Right ventricle myocardium superior (tissue), 1 donor: ENCODE results near the gene BEST2. TPM values are rescaled to one million over a fixed set of nuclear protein-coding genes. Genes with fewer than 3 reads are reported as not detected.
A peak's percentile ranks its signal among the peaks of the same experiment; 100 is the strongest.
"Not testable (repeated sequence)": the region's sequence is repeated elsewhere in the genome, so short reads cannot be mapped to it uniquely, and the experiment has no call there.

Experiments used
- ATAC-seq: fragments of 200-7000 bp; cut with Tn5 transposase; one replicate; pipeline ENCODE4 v1.9.1; 2020; ENCODE audit warnings: mild to moderate bottlenecking; ENCODE audit not compliant: poor library complexity
- DNase-seq: peaks from one replicate; pipeline ENCODE4 v3.0.0-alpha.2; 2020
- intact Hi-C: fragments of 100-400 bp; cut with DNase I; formaldehyde crosslinking; loops from one replicate; pipeline ENCODE4 v1.11.2; 2022
- total RNA-seq: library from RNA; stranded (reverse); fragmentation: NEBNext Ultra II Directional; extraction: Animal tissue kit (Norgen Biotek cat#: 25700); gene quantifications from one replicate; pipeline ENCODE4 v1.2.1, GENCODE V29; 2021
- donor health status: DM: no; HTN: yes; CAD: no; lungs with severe emphysema.

Gene BEST2
- total RNA-seq, 1 donor from 2014 or later, result not detected

GRCh38 chr19:12792051-12792852 is 40.7 kb downstream of the BEST2 start:
- ATAC-seq (no peak), DNase-seq (peak; percentile 85)
- intact Hi-C loops, result no loop called here

GRCh38 chr19:12792853-12793289 is 41.3 kb downstream of the BEST2 start:
- no peak for ATAC-seq
- DNase-seq, result no peak
- intact Hi-C loops, result no loop called here

- intact Hi-C loops, result no loop called here
- ATAC-seq (peak; percentile 62), DNase-seq (peak; percentile 96)
These were observed 42.0 kb downstream of the BEST2 start for GRCh38 chr19:12793290-12794195.

- intact Hi-C loops, result no loop called here
- DNase-seq (no peak), ATAC-seq (no peak)
These were observed 42.8 kb downstream of the BEST2 start for GRCh38 chr19:12794196-12794941.

- DNase-seq, result no peak
- intact Hi-C loops, result loop anchor here (1.0 kb wide), 1 partner anchor 18 kb away; no protein-coding TSS in a partner anchor
- ATAC-seq, result no peak
These were observed 43.4 kb downstream of the BEST2 start for GRCh38 chr19:12794971-12795381.

GRCh38 chr19:12796146-12797071 is 44.8 kb downstream of the BEST2 start:
- intact Hi-C loops, result no loop called here
- ATAC-seq (peak; percentile 26), DNase-seq (peak; percentile 81)

- DNase-seq (no peak), ATAC-seq (no peak)
- intact Hi-C loops, result no loop called here
These were observed 45.6 kb downstream of the BEST2 start for GRCh38 chr19:12797141-12797587.

GRCh38 chr19:12797607-12798006 is 46.0 kb downstream of the BEST2 start:
- ATAC-seq, intact Hi-C loops, DNase-seq: not testable (repeated sequence)

GRCh38 chr19:12799742-12800465 is 48.3 kb downstream of the BEST2 start:
- no peak for DNase-seq
- intact Hi-C loops, result loop anchor here (5.0 kb wide), 1 partner anchor 33 kb away; no protein-coding TSS in a partner anchor
- ATAC-seq, result no peak

GRCh38 chr19:12800466-12800770 is 48.8 kb downstream of the BEST2 start:
- no peak for ATAC-seq
- intact Hi-C loops, result loop anchor here (5.0 kb wide), 1 partner anchor 33 kb away; no protein-coding TSS in a partner anchor
- DNase-seq, result no peak

GRCh38 chr19:12800923-12801465 is 49.4 kb downstream of the BEST2 start:
- ATAC-seq (peak; percentile 36), DNase-seq (no peak)
- intact Hi-C loops, result loop anchor here (5.0 kb wide), 1 partner anchor 34 kb away; no protein-coding TSS in a partner anchor

- ATAC-seq, result peak; percentile 93
- intact Hi-C loops, result loop anchor here (5.0 kb wide), 1 partner anchor 34 kb away; no protein-coding TSS in a partner anchor
- DNase-seq, result peak; percentile 87
These were observed 50.1 kb downstream of the BEST2 start, which contains the start of the genes PRDX2 and THSD8 for GRCh38 chr19:12801466-12802266. PRDX2 (minus strand) TSS chr19:12801800; CDS start chr19:12801261, 539 bp downstream. THSD8 (plus strand) TSS chr19:12802069; CDS start chr19:12802072, 3 bp downstream.

GRCh38 chr19:12802267-12803106 is 50.9 kb downstream of the BEST2 start:
- peak; percentile 17 for ATAC-seq
- no peak for DNase-seq

GRCh38 chr19:12804051-12804450 is 52.5 kb downstream of the BEST2 start:
- DNase-seq (no peak), ATAC-seq (no peak)
- intact Hi-C loops, result loop anchor here (5.0 kb wide), 1 partner anchor 37 kb away; no protein-coding TSS in a partner anchor

More at GRCh38 chr19:12802267-12803106, 50.9 kb downstream of the BEST2 start:
- intact Hi-C loops, result loop anchor here (5.0 kb wide), 1 partner anchor 35 kb away; no protein-coding TSS in a partner anchor
